HG02943 (cell line): ENCODE data around the gene KAT2B.

Experiments used
- ATAC-seq: cut with Tn5 transposase; IDR thresholded peaks from one replicate; pipeline ENCODE4 v1.9.1; 2021; ENCODE audit warnings: mild to moderate bottlenecking, low read depth, moderate library complexity; ENCODE audit not compliant: unreplicated experiment

Gene KAT2B

DNA sequence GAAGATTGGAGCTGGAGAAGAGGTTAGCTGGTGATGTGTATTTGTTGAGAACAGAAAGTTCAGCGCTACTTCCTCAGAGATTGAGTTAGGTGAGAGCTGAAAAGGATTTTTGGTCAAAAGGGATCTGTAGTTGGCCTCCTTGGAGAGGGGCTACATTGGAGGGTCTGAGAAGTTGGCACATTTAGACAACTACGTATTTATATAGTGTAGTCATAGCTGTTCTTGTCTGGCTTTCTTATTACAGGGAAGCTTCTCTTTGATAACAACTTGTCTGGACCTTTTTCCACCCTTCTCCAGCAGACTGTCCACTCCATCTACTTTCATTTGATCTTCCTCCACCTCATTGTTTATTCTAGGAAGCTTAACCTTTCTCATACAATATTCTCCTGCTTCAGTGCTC lies 43.7 kb downstream of the KAT2B start:
- ATAC-seq, result no peak

GRCh38 chr3:20091331-20092047 lies 51.2 kb downstream of the KAT2B start:
- ATAC-seq, result no peak

- no peak for ATAC-seq
Observed at GRCh38 chr3:20095470-20095869, 55.2 kb downstream of the KAT2B start.

- no peak for ATAC-seq
Observed at GRCh38 chr3:20096135-20096685, 56.0 kb downstream of the KAT2B start.

DNA sequence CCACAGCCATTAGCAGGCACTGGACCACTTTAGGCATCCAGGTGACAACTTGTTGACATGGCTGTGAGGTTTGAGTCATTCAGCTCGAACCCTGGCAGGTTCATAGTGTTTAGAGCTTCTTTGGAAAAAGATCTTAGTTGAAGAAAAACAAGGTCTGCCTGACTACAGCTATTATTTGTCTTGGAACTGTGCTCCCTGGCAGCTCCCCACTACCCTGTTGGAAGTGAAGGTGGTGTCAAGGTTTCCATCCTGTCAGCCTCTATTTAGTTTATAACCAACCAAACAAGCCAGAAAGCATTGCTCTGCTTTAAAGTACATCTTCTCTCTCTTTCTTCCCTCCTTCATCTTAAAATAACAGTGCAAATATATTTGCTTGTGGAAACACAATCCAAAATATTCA lies 56.8 kb downstream of the KAT2B start:
- ATAC-seq, result no peak

DNA sequence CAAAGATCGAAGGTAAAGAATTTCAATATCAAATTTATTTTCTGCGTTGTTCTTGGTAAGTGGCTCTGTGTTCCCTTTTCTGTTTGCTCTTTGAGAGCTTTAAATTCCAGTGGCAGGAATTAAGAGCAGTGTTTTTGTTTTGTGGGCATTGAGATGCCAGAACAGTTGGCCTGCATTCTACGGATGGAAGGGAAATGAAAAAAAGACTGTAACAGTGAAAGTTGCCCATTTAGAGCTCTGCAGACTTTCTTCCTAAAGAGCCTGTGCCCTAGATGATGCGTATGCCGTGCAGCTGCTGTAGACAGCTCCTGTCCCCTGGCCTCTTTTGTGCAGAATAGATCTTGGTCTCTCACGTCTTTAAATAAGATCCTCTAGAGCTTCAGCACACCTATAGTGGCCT lies 58.8 kb downstream of the KAT2B start:
- ATAC-seq, result no peak

DNA sequence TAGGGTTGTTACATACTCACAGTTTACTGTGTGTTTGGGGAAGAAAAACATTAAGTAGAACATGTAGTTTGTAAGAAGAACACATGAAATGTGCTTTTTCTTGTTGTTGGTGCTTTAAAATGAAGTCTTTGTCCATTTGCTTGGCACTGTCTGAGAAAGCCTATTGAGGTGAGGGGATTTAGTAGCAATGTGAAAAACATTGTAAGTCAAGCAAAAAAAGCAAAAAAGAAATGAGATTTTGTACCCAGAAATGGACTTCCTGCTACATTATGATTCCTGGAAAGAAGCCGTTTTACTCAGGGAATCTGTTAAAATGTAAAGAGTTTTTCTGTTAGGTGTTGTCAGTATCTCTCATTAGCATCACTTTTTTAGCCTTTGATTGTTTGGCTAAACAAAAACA lies 59.9 kb downstream of the KAT2B start:
- no peak for ATAC-seq

DNA sequence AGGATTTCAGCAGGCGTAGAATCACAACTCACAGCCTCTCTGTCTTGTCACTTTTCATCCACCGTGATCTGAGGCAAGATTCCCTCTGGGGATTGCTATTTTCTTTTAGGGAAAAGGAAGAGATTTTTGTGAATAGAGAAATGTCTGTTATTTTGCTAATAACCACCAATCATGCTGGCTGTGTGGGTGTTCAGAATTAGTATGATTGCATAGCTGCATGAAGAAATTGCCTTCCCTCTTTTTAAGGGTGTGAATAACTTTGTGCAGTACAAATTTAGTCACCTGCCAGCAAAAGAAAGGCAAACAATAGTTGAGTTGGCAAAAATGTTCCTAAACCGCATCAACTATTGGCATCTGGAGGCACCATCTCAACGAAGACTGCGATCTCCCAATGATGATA lies 60.8 kb downstream of the KAT2B start:
- ATAC-seq, result no peak

DNA sequence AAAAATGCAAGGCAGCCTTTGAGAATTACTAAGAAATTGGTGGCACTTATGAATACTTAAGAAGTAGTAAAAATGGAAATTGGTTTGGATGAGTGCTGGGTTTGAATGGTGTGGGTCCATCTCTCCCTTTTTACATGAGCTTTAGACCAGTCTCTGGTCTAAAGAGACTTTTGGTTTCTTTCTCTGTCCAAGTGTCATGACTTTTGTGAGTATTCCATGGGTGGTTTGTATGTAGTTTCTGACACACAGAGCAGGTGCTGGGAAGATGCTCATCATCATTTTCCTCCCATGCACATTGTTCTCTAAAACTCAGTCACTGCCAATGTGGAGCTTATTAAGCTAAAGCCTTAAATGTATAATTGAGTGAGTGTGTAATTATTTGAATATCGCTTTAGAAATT lies 63.5 kb downstream of the KAT2B start:
- ATAC-seq, result no peak

DNA sequence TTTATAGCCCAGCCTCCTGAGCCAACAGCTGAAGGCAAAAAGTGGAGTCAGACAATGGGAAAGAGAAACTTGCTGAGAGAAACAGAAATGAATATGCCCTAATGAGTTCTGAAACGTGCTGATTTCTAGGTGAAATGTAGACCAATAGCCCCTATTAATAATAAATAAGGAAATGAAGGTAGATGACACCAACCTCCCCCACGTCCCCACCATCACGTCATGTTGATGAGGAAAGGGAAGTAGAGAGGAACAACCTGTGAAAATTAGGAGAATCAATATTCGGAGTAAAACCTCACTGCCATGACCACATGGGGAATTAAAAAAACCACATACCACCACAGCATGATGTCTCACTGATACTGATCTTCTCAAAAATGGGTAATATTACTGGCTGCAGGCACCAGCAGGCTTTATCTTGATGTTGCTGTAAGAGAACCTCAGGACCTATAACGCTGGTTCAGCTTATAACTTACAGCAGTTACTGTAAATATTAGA lies 64.0 kb downstream of the KAT2B start:
- peak; percentile 60 for ATAC-seq

- no peak for ATAC-seq
Observed at GRCh38 chr3:20105513-20106280, 65.5 kb downstream of the KAT2B start.

DNA sequence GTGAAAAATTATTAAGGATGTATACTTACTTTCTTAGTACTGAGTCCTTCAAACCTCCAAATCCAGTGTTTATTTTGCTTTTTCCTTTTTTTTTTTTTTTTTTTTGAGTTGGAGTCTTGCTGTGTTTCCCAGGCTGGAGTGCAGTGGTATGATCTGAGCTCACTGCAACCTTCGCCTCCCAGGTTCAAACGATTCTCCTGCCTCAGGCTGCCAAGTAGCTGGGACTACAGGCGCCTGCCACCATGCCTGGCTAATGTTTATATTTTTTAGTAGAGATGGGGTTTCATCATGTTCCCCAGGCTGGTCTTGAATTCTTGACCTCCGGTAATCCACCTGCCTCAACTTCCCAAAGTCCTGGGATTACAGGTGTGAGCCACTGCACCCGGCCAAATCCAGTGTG lies 67.5 kb downstream of the KAT2B start:
- no peak for ATAC-seq

- no peak for ATAC-seq
Observed at GRCh38 chr3:20108869-20109268, 68.6 kb downstream of the KAT2B start.

- no peak for ATAC-seq
Observed at GRCh38 chr3:20110826-20111225, 70.6 kb downstream of the KAT2B start.

- ATAC-seq, result no peak
Observed at GRCh38 chr3:20111836-20112235, 71.6 kb downstream of the KAT2B start.

DNA sequence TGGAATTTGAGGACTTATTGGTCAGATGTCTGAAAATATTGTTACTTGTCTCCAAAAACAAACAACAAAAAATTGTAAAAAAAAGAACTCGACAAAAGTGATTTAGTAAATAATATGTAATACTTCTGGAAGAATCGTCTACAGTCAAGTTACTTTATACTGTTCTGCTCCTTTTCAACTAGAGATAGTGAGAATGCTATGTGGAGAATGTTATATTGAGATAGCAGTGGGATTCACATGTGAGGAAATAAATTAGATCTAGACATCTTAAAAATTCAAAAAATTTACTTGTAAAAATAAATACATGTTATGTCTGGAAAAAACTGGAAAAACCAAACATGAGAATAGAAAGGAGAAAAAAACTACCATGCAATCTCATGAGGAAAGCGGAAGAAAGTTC lies 80.8 kb downstream of the KAT2B start:
- no peak for ATAC-seq

- ATAC-seq, result no peak
Observed at GRCh38 chr3:20123131-20123652, 82.9 kb downstream of the KAT2B start.

- ATAC-seq, result no peak
Observed at GRCh38 chr3:20125289-20125688, 85.0 kb downstream of the KAT2B start.

- peak; percentile 100 for ATAC-seq
Observed at GRCh38 chr3:20125897-20126296, 85.7 kb downstream of the KAT2B start.

- no peak for ATAC-seq
Observed at GRCh38 chr3:20128358-20128757, 88.1 kb downstream of the KAT2B start.

- ATAC-seq, result no peak
Observed at GRCh38 chr3:20130106-20130505, 89.9 kb downstream of the KAT2B start.
